ENCODE measurements around the gene USP46. TPM values are rescaled to one million over a fixed set of nuclear protein-coding genes. Genes with fewer than 3 reads are reported as not detected.

Gene USP46
- total RNA-seq, 1 experiment from 2014 or later = 48.1 TPM

DNA sequence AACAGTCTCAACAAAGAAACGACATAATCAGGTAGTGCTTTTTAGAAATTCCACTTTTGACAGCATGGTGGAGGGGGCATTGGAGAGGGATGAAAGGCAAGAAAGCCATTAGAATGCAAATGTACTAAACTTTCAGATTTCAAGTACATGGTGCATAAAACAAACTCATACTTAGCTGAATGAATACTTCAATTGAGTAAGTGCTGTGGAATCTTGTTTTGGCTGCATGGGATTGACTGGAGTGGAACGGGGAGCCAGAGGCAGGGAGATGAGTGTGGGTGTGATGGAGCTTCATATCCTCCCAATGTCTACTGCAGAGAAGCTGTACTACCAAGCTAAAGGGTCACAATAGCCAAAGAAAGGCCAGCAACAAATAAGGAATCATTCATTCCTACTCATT lies 52.4 kb downstream of the USP46 start (continued):
- TF ChIP-seq, protein P1, sequence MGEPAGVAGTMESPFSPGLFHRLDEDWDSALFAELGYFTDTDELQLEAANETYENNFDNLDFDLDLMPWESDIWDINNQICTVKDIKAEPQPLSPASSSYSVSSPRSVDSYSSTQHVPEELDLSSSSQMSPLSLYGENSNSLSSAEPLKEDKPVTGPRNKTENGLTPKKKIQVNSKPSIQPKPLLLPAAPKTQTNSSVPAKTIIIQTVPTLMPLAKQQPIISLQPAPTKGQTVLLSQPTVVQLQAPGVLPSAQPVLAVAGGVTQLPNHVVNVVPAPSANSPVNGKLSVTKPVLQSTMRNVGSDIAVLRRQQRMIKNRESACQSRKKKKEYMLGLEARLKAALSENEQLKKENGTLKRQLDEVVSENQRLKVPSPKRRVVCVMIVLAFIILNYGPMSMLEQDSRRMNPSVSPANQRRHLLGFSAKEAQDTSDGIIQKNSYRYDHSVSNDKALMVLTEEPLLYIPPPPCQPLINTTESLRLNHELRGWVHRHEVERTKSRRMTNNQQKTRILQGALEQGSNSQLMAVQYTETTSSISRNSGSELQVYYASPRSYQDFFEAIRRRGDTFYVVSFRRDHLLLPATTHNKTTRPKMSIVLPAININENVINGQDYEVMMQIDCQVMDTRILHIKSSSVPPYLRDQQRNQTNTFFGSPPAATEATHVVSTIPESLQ (CRISPR knock-in tag; IDR thresholded peaks at IDR 0.05) = no peak
- no peak for TF ChIP-seq OVOL2 (CRISPR knock-in tag; IDR thresholded peaks at IDR 0.05; ENCODE audit: borderline replicate concordance)
- TF ChIP-seq ZNF317 (CRISPR knock-in tag; IDR thresholded peaks at IDR 0.05; ENCODE audit: borderline replicate concordance, low read depth) = no peak
- TF ChIP-seq, protein P2, sequence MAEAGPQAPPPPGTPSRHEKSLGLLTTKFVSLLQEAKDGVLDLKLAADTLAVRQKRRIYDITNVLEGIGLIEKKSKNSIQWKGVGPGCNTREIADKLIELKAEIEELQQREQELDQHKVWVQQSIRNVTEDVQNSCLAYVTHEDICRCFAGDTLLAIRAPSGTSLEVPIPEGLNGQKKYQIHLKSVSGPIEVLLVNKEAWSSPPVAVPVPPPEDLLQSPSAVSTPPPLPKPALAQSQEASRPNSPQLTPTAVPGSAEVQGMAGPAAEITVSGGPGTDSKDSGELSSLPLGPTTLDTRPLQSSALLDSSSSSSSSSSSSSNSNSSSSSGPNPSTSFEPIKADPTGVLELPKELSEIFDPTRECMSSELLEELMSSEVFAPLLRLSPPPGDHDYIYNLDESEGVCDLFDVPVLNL (CRISPR knock-in tag; IDR thresholded peaks at IDR 0.05; ENCODE audit: borderline replicate concordance, low read depth) = no peak
- no peak for TF ChIP-seq EMX1 (CRISPR knock-in tag; IDR thresholded peaks at IDR 0.05)
- TF ChIP-seq, protein P3, sequence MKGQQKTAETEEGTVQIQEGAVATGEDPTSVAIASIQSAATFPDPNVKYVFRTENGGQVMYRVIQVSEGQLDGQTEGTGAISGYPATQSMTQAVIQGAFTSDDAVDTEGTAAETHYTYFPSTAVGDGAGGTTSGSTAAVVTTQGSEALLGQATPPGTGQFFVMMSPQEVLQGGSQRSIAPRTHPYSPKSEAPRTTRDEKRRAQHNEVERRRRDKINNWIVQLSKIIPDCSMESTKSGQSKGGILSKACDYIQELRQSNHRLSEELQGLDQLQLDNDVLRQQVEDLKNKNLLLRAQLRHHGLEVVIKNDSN (CRISPR knock-in tag; IDR thresholded peaks at IDR 0.05) = no peak
- no peak for TF ChIP-seq ESRRA (CRISPR knock-in tag; IDR thresholded peaks at IDR 0.05; ENCODE audit: borderline replicate concordance)
- TF ChIP-seq ZBTB21 (CRISPR knock-in tag; IDR thresholded peaks at IDR 0.05; ENCODE audit: borderline replicate concordance) = no peak
- no peak for TF ChIP-seq NFE2L1 (CRISPR knock-in tag; IDR thresholded peaks at IDR 0.05)

DNA sequence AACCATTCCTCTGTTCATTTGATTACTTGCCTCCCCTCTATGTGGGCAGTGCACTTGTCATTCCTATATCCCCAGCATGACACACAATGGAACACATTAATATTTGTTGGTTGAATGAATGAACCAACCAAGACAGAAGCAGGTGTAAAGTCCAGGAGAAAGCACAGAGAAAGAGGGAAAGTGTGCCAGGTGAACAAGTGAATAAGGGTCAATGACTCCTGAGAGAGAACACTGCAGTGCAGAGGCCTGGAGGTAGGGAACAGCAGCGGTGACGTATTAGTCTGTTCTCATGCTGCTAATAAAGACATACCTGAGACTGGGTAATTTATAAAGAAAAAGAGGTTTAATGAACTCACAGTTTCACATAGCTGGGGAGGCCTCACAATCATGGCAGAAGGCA lies 53.1 kb downstream of the USP46 start:
- Mint-ChIP-seq H3K4me1 (0 out of 2 replicates have a peak, but pooled peaks cover 3% of the 10 kb centered on the region), H3K4me3 (no peak overlapping the region), H3K9me3 (peaks cover 6% of the 10 kb centered on the region), H3K27ac (no peak overlapping the region), H3K27me3 (ENCODE audit: low read depth) (no peaks in the 10 kb centered on the region), H3K36me3 (peaks cover 79% of the 10 kb centered on the region)
- no peak for ATAC-seq
- TF ChIP-seq, protein P4, sequence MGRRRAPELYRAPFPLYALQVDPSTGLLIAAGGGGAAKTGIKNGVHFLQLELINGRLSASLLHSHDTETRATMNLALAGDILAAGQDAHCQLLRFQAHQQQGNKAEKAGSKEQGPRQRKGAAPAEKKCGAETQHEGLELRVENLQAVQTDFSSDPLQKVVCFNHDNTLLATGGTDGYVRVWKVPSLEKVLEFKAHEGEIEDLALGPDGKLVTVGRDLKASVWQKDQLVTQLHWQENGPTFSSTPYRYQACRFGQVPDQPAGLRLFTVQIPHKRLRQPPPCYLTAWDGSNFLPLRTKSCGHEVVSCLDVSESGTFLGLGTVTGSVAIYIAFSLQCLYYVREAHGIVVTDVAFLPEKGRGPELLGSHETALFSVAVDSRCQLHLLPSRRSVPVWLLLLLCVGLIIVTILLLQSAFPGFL (CRISPR knock-in tag; IDR thresholded peaks at IDR 0.05; ENCODE audit: borderline replicate concordance) = no peak
- TF ChIP-seq IRF2 (CRISPR knock-in tag; IDR thresholded peaks at IDR 0.05; ENCODE audit: borderline replicate concordance, low read depth) (no peak), ZNF416 (CRISPR knock-in tag; IDR thresholded peaks at IDR 0.05) (no peak)
- TF ChIP-seq, protein P5, sequence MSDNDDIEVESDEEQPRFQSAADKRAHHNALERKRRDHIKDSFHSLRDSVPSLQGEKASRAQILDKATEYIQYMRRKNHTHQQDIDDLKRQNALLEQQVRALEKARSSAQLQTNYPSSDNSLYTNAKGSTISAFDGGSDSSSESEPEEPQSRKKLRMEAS (CRISPR knock-in tag; IDR thresholded peaks at IDR 0.05) = no peak
- ChIA-PET POLR2A (no interaction called here), CTCF (no interaction called here)
- no peak for DNase-seq (ENCODE audit: low spot score)

DNA sequence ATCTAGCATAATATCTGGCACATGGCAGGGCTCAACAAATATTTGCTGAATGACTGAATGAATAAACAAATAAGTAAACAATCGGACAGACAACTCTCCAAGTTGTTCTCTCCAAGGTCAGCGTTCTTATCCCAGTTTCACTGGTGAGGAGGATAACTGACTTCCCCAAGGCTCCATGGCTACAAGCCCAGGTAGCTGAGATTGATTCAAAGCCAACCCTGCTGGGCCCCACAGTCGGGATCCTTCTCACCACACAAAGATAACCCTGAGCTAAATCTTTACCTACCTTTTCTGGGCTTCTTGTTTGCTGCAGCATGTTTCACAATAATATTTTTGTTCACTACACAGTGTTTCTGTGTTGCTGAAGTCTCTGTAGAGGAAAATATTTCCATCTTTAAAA lies 54.9 kb downstream of the USP46 start:
- Mint-ChIP-seq H3K27me3 (ENCODE audit: low read depth) (no peaks in the 10 kb centered on the region), H3K4me3 (no peak overlapping the region), H3K36me3 (peaks cover 76% of the 10 kb centered on the region), H3K27ac (no peak overlapping the region), H3K9me3 (no peaks in the 10 kb centered on the region), H3K4me1 (0 out of 2 replicates have a peak, but pooled peaks cover 3% of the 10 kb centered on the region)
- ATAC-seq (no peak), DNase-seq (ENCODE audit: low spot score) (no peak)
- CTCF ChIA-PET = interaction anchor here (1.6 kb wide), 1 partner anchor 16 kb away, joined by 7 read pairs; no protein-coding TSS in a partner anchor
- POLR2A ChIA-PET = no interaction called here
- TF ChIP-seq NFATC4 (CRISPR knock-in tag; IDR thresholded peaks at IDR 0.05) = no peak
- no peak for TF ChIP-seq FOXP1 (CRISPR knock-in tag; IDR thresholded peaks at IDR 0.05; ENCODE audit: borderline replicate concordance)
- no peak for TF ChIP-seq NR1H2 (CRISPR knock-in tag; IDR thresholded peaks at IDR 0.05)
- TF ChIP-seq, protein P6, sequence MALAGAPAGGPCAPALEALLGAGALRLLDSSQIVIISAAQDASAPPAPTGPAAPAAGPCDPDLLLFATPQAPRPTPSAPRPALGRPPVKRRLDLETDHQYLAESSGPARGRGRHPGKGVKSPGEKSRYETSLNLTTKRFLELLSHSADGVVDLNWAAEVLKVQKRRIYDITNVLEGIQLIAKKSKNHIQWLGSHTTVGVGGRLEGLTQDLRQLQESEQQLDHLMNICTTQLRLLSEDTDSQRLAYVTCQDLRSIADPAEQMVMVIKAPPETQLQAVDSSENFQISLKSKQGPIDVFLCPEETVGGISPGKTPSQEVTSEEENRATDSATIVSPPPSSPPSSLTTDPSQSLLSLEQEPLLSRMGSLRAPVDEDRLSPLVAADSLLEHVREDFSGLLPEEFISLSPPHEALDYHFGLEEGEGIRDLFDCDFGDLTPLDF (CRISPR knock-in tag; IDR thresholded peaks at IDR 0.05) = no peak
- TF ChIP-seq, protein P7, sequence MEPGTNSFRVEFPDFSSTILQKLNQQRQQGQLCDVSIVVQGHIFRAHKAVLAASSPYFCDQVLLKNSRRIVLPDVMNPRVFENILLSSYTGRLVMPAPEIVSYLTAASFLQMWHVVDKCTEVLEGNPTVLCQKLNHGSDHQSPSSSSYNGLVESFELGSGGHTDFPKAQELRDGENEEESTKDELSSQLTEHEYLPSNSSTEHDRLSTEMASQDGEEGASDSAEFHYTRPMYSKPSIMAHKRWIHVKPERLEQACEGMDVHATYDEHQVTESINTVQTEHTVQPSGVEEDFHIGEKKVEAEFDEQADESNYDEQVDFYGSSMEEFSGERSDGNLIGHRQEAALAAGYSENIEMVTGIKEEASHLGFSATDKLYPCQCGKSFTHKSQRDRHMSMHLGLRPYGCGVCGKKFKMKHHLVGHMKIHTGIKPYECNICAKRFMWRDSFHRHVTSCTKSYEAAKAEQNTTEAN (CRISPR knock-in tag; IDR thresholded peaks at IDR 0.05) = no peak
- no peak for TF ChIP-seq TP53 (CRISPR knock-in tag; IDR thresholded peaks at IDR 0.05)
- TF ChIP-seq TCF7 (CRISPR knock-in tag; IDR thresholded peaks at IDR 0.05; ENCODE audit: low read depth) = no peak
- TF ChIP-seq ZNF317 (CRISPR knock-in tag; IDR thresholded peaks at IDR 0.05; ENCODE audit: borderline replicate concordance, low read depth) = no peak
- TF ChIP-seq, protein P8, sequence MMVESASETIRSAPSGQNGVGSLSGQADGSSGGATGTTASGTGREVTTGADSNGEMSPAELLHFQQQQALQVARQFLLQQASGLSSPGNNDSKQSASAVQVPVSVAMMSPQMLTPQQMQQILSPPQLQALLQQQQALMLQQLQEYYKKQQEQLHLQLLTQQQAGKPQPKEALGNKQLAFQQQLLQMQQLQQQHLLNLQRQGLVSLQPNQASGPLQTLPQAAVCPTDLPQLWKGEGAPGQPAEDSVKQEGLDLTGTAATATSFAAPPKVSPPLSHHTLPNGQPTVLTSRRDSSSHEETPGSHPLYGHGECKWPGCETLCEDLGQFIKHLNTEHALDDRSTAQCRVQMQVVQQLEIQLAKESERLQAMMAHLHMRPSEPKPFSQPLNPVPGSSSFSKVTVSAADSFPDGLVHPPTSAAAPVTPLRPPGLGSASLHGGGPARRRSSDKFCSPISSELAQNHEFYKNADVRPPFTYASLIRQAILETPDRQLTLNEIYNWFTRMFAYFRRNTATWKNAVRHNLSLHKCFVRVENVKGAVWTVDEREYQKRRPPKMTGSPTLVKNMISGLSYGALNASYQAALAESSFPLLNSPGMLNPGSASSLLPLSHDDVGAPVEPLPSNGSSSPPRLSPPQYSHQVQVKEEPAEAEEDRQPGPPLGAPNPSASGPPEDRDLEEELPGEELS (CRISPR knock-in tag; IDR thresholded peaks at IDR 0.05) = no peak
- no peak for TF ChIP-seq ZNF423 (CRISPR knock-in tag; IDR thresholded peaks at IDR 0.05)
